H1 (cell line): Measurements from ENCODE around the gene FREM2. TPM values are rescaled to one million over a fixed set of nuclear protein-coding genes. Genes with fewer than 3 reads are reported as not detected.

ENCODE experiments used
- CTCF ChIA-PET: fragments of 300-600 bp; sonication (Branson Sonifier 250); formaldehyde crosslinking; loops from one replicate; lab custom pipeline; 2021; ENCODE audit not compliant: partially characterized antibody; lab: Charles Lee
- POLR2A ChIA-PET: fragments of 300-600 bp; sonication (Branson Sonifier 250); formaldehyde crosslinking; loops from one replicate; lab custom pipeline; 2021; ENCODE audit warnings: inconsistent platforms; ENCODE audit not compliant: partially characterized antibody; lab: Charles Lee
- DNase-seq, 2 experiments: peaks; one replicate each; pipeline versions ENCODE4 v3.0.0 to v3.0.0-alpha.2; 2010 to 2022; ENCODE audit warnings: low spot score in 2 of 2, low read depth in 1 of 2, mixed read lengths in 1 of 2
- FAIRE-seq: peaks from 2 replicates; lab custom pipeline; 2011; peaks lifted over from hg19 to GRCh38; lab: Jason Lieb, UNC
- H2AFZ ChIP-seq: 2 replicates; pipeline ENCODE4 v1.8.1; 2012; ENCODE audit warnings: low read length, inconsistent platforms
- H2AK5ac ChIP-seq: 2 replicates; pipeline ENCODE4 v1.6.1; 2013; ENCODE audit warnings: low read depth, low read length
- H2BK120ac ChIP-seq: replicated peaks from 2 replicates; pipeline ENCODE3; 2013; ENCODE audit warnings: low read depth, low read length, inconsistent platforms
- H2BK12ac ChIP-seq: 2 replicates; pipeline ENCODE4 v1.6.1; 2013; ENCODE audit warnings: low read depth, low read length
- H2BK15ac ChIP-seq: 2 replicates; pipeline ENCODE4 v1.6.1; 2013; ENCODE audit warnings: low read length
- H2BK20ac ChIP-seq: 2 replicates; pipeline ENCODE4 v1.6.1; 2013; ENCODE audit warnings: low read length
- H2BK5ac ChIP-seq: 2 replicates; pipeline ENCODE4 v1.6.1; 2013; ENCODE audit warnings: low read depth, low read length
- H3K14ac ChIP-seq: 2 replicates; pipeline ENCODE4 v1.6.1; 2013; ENCODE audit warnings: inconsistent platforms; ENCODE audit not compliant: insufficient read length
- H3K18ac ChIP-seq: 2 replicates; pipeline ENCODE4 v1.6.1; 2013; ENCODE audit warnings: low read length; ENCODE audit errors: extremely low read depth
- H3K23ac ChIP-seq: 2 replicates; pipeline ENCODE4 v1.6.1; 2013; ENCODE audit warnings: inconsistent platforms; ENCODE audit not compliant: insufficient read length
- H3K23me2 ChIP-seq: 2 replicates; pipeline ENCODE4 v1.6.1; 2013; ENCODE audit warnings: low read depth, low read length
- H3K27ac ChIP-seq: 2 replicates; pipeline ENCODE4 v1.6.1; 2011; ENCODE audit warnings: low read depth, low read length, inconsistent platforms
- H3K27me3 ChIP-seq, 4 experiments: replicated peaks in 1 of 4; 1 replicate in 1 of 4; 2 replicates in 3 of 4; pipeline versions ENCODE4 v1.6.1 to v1.8.1; 2011 to 2013; ENCODE audit warnings: low read length in 3 of 4, mild to moderate bottlenecking in 3 of 4, inconsistent platforms in 2 of 4, mixed read lengths in 2 of 4, moderate library complexity in 1 of 4; ENCODE audit not compliant: control insufficient read depth in 3 of 4, insufficient read depth in 3 of 4; ENCODE audit errors: extremely low read depth in 1 of 4
- H3K36me3 ChIP-seq, 4 experiments: 2 replicates each; pipeline versions ENCODE4 v1.6.1 to v1.8.1; 2011 to 2013; ENCODE audit warnings: mild to moderate bottlenecking in 4 of 4, low read length in 3 of 4, moderate library complexity in 2 of 4, control low read depth in 1 of 4, inconsistent platforms in 1 of 4; ENCODE audit not compliant: insufficient read depth in 4 of 4, control insufficient read depth in 2 of 4
- H3K4ac ChIP-seq: replicated peaks from 2 replicates; pipeline ENCODE3; 2013; ENCODE audit warnings: low read length, low read depth, mixed read lengths, inconsistent platforms; ENCODE audit not compliant: insufficient read length
- H3K4me1 ChIP-seq, 4 experiments: replicated peaks in 1 of 4; 1 replicate in 1 of 4; 2 replicates in 3 of 4; pipeline versions ENCODE4 v1.6.1 to v1.8.1; 2011 to 2013; ENCODE audit warnings: low read length in 3 of 4, inconsistent platforms in 2 of 4, mixed read lengths in 1 of 4; ENCODE audit not compliant: insufficient read depth in 4 of 4, control insufficient read depth in 3 of 4
- H3K4me2 ChIP-seq, 2 experiments: 2 replicates each; pipeline versions ENCODE4 v1.6.1 to v1.8.1; 2011 to 2013; ENCODE audit warnings: low read depth in 2 of 2, low read length in 2 of 2, control low read depth in 1 of 2, inconsistent platforms in 1 of 2, mild to moderate bottlenecking in 1 of 2; ENCODE audit not compliant: insufficient read depth in 1 of 2
- H3K4me3 ChIP-seq, 4 experiments: fragments of 200-600, 300-600 bp in 1 of 4; sonication (generic), shearing (Covaris generic), sonication (Bioruptor Twin) in 1 of 4; 2 replicates each; pipeline versions ENCODE4 v1.5.1 to v1.8.1; 2011 to 2016; ENCODE audit warnings: low read length in 4 of 4, low read depth in 3 of 4, control low read depth in 2 of 4, inconsistent platforms in 2 of 4, mild to moderate bottlenecking in 2 of 4, mixed read lengths in 1 of 4, moderate library complexity in 1 of 4; ENCODE audit not compliant: insufficient read depth in 2 of 4; ENCODE audit errors: extremely low read depth in 1 of 4
- H3K56ac ChIP-seq: replicated peaks from 2 replicates; pipeline ENCODE3; 2013; ENCODE audit warnings: low read depth, mild to moderate bottlenecking, mixed read lengths, low read length, inconsistent platforms; ENCODE audit not compliant: insufficient read length
- H3K79me1 ChIP-seq: 2 replicates; pipeline ENCODE4 v1.6.1; 2013; ENCODE audit warnings: low read depth, low read length, control low read depth
- H3K79me2 ChIP-seq, 2 experiments: 2 replicates each; pipeline versions ENCODE4 v1.6.1 to v1.8.1; 2012 to 2013; ENCODE audit warnings: low read length in 2 of 2, mild to moderate bottlenecking in 2 of 2, inconsistent platforms in 1 of 2; ENCODE audit not compliant: insufficient read depth in 2 of 2, control insufficient read depth in 1 of 2
- H3K9ac ChIP-seq, 4 experiments: replicated peaks in 1 of 4; 1 replicate in 1 of 4; 2 replicates in 3 of 4; pipeline versions ENCODE4 v1.6.1 to v1.8.1; 2011 to 2013; ENCODE audit warnings: low read depth in 3 of 4, low read length in 3 of 4, control low read depth in 2 of 4, mild to moderate bottlenecking in 2 of 4, moderate library complexity in 2 of 4, inconsistent platforms in 1 of 4; ENCODE audit errors: extremely low read depth in 1 of 4
- H3K9me3 ChIP-seq, 2 experiments: 2 replicates each; pipeline versions ENCODE4 v1.6.1 to v1.8.1; 2012 to 2013; ENCODE audit warnings: mild to moderate bottlenecking in 2 of 2, moderate library complexity in 2 of 2, control low read depth in 1 of 2, inconsistent platforms in 1 of 2, low read depth in 1 of 2, low read length in 1 of 2, mixed read lengths in 1 of 2; ENCODE audit not compliant: insufficient read depth in 2 of 2
- H4K20me1 ChIP-seq, 2 experiments: replicated peaks in 1 of 2; 2 replicates each; pipeline versions ENCODE3 to v1.8.1; 2011 to 2013; ENCODE audit warnings: inconsistent platforms in 2 of 2, low read length in 2 of 2, mild to moderate bottlenecking in 1 of 2; ENCODE audit not compliant: insufficient read depth in 2 of 2, control insufficient read depth in 1 of 2
- H4K5ac ChIP-seq: 2 replicates; pipeline ENCODE4 v1.6.1; 2013; ENCODE audit warnings: low read length, low read depth, mixed read lengths, inconsistent platforms; ENCODE audit not compliant: insufficient read length
- H4K8ac ChIP-seq: 2 replicates; pipeline ENCODE4 v1.8.0; 2013; ENCODE audit warnings: mild to moderate bottlenecking, moderate library complexity, low read length, inconsistent platforms; ENCODE audit not compliant: insufficient read depth; ENCODE audit errors: extremely low read depth
- H4K91ac ChIP-seq: replicated peaks from 2 replicates; pipeline ENCODE3; 2013; ENCODE audit warnings: low read length, mixed read lengths, inconsistent platforms; ENCODE audit not compliant: insufficient read length
- KDM5A ChIP-seq: fragments of 200-600 bp; IDR thresholded peaks from 2 replicates; pipeline ENCODE4 v1.7.1; 2012; ENCODE audit warnings: mild to moderate bottlenecking, low read length, inconsistent platforms, mixed read lengths
- SIX5 ChIP-seq: IDR thresholded peaks from 2 replicates; pipeline ENCODE4 v1.6.1; 2011; ENCODE audit warnings: mild to moderate bottlenecking, low read depth, low read length
- WGBS, 2 experiments: shearing (Covaris generic) in 1 of 2; methylation state at CpG; one replicate each; pipeline versions ENCODE4 v1.1.6 to v1.1.7; 2013 to 2015; ENCODE audit warnings: low lambda C conversion rate in 2 of 2, mixed read lengths in 2 of 2, inconsistent platforms in 1 of 2, low coverage in 1 of 2, missing lambda C conversion rate in 1 of 2; ENCODE audit not compliant: insufficient replicate concordance in 2 of 2, insufficient coverage in 1 of 2, insufficient read length in 1 of 2; ENCODE audit errors: extremely low coverage in 1 of 2, missing lambda C conversion rate in 1 of 2; 5-methylcytosine and 5-hydroxymethylcytosine counted together
- polyA plus RNA-seq, 7 experiments: library from polyadenylated mRNA; depleted of rRNA in 3 of 7; stranded (reverse) in 5 of 7; unstranded in 2 of 7; fragments of >200 nt in 5 of 7; fragments of 200-250 nt in 2 of 7; gene quantifications; 1 replicate in 5 of 7; 2 replicates in 1 of 7; 4 replicates in 1 of 7; pipeline versions ENCODE4 v1.2.1 to v1.2.3, GENCODE V29; 2011 to 2013; ENCODE audit warnings: missing spikeins in 2 of 7, mixed read lengths in 2 of 7
- total RNA-seq: library from RNA; stranded (reverse); fragmentation: NEBNext Ultra II Directional; extraction: Animal tissue kit (Norgen Biotek cat#: 25700); gene quantifications from 2 replicates; pipeline ENCODE4 v1.2.1, GENCODE V29; 2021

The FREM2 gene
- total and polyA plus RNA-seq, 2 of the 8 experiments (the other 6 are each of a cell fraction or from before 2014, with no cell fraction given): 11.6 to 22.8 TPM

DNA sequence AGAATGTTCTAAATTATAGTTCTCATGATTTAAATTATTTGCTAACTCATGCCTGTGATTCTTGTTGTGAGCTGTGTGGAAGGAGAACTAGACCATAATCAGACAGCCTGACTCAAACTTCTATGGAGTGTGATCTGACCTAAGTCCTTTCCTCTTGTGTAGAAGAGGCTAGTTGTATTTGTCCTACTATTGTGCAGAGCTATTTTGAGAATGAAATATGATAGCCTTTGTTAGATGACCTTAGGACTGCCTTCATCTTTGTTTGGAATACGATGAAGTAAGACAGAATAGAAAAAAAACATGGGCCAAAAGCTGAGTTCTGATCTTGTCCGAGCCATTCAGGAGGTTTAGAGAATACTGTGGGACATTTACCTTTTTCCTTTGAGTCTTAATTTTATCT lies 184.4 kb downstream of the FREM2 start:
- Histone ChIP-seq H4K8ac (no peak overlapping the region), H2BK5ac (no peak overlapping the region), H2BK12ac (no peak overlapping the region), H3K79me1 (no peaks in the 10 kb centered on the region), H3K23me2 (no peaks in the 10 kb centered on the region), H4K91ac (no peak overlapping the region), H2BK120ac (no peak overlapping the region), H4K20me1 (no peaks in the 10 kb centered on the region), H3K9me3 (no peaks in the 10 kb centered on the region), H2AK5ac (no peak overlapping the region), H3K27ac (no peak overlapping the region), H3K18ac (no peak overlapping the region), H3K9ac (no peak overlapping the region), H3K36me3 (peaks cover 0 to 2% (median 0%) of the 10 kb centered on the region in 4 experiments; a peak in 3 of 8 replicates), H4K5ac (no peak overlapping the region), H3K56ac (no peak overlapping the region), H2BK15ac (no peak overlapping the region), H3K4me3 (no peak overlapping the region), H3K23ac (no peak overlapping the region), H3K4me1 (no peaks in the 10 kb centered on the region), H3K4ac (no peak overlapping the region), H3K14ac (no peak overlapping the region), H2BK20ac (no peak overlapping the region), H3K4me2 (no peak overlapping the region), H3K27me3 (no peaks in the 10 kb centered on the region), H2AFZ (no peak overlapping the region), H3K79me2 (no peaks in the 10 kb centered on the region)
- no peak for DNase-seq
- CTCF ChIA-PET: interaction anchor here (1.0 to 4.2 kb wide), 9 partner anchors 10 to 289 kb away, joined by 3 to 20 read pairs (median 4); no protein-coding TSS in a partner anchor
- 94% methylated on average over 2 of the region's 2 CpGs; no CpG with 5 or more reads in 1 of the 2 experiments for WGBS, 2 experiments
- no peak for TF ChIP-seq SIX5
- TF ChIP-seq KDM5A: no peak
- POLR2A ChIA-PET: no interaction called here
- FAIRE-seq: no peak
